ENCODE data around the gene ZNF17.
A peak's percentile ranks its signal among the peaks of the same experiment; 100 is the strongest.

The ZNF17 gene

GRCh38 chr19:57376151-57376550 is 34.8 kb upstream of the ZNF17 start:
- no peak overlapping the region for H3K4me3 ChIP-seq (ENCODE audit: low read length)
- no peak for TF ChIP-seq CTCF (conservative IDR thresholded peaks at IDR 0.05; ENCODE audit: low read depth, low read length)
- no peak for DNase-seq (ENCODE audit: low read depth)

GRCh38 chr19:57377498-57378146 is 33.3 kb upstream of the ZNF17 start:
- TF ChIP-seq CTCF (conservative IDR thresholded peaks at IDR 0.05; ENCODE audit: low read depth, low read length) = no peak
- no peak overlapping the region for H3K4me3 ChIP-seq (ENCODE audit: low read length)

GRCh38 chr19:57380923-57381322 is 30.0 kb upstream of the ZNF17 start:
- H3K4me3 ChIP-seq (ENCODE audit: low read length) = no peak overlapping the region
- no peak for TF ChIP-seq CTCF (conservative IDR thresholded peaks at IDR 0.05; ENCODE audit: low read depth, low read length)
- no peak for DNase-seq (ENCODE audit: low read depth)

More at GRCh38 chr19:57377498-57378146, 33.3 kb upstream of the ZNF17 start:
- DNase-seq (ENCODE audit: low read depth) = no peak

- no peak overlapping the region for H3K4me3 ChIP-seq (ENCODE audit: low read length)
- no peak for DNase-seq (ENCODE audit: low read depth)
- TF ChIP-seq CTCF (conservative IDR thresholded peaks at IDR 0.05; ENCODE audit: low read depth, low read length) = no peak
These were observed 28.0 kb upstream of the ZNF17 start for GRCh38 chr19:57382806-57383488.

- no peak for TF ChIP-seq CTCF (conservative IDR thresholded peaks at IDR 0.05; ENCODE audit: low read depth, low read length)
- DNase-seq (ENCODE audit: low read depth) = no peak
- peak overlapping the region; percentile 96 for H3K4me3 ChIP-seq (ENCODE audit: low read length)
These were observed 21.7 kb upstream of the ZNF17 start for GRCh38 chr19:57389194-57389729.

- peak; percentile 22 for TF ChIP-seq CTCF (conservative IDR thresholded peaks at IDR 0.05; ENCODE audit: low read depth, low read length)
- peak within 1 kb of the TSS; percentile 96 for H3K4me3 ChIP-seq (ENCODE audit: low read length)
- peak; percentile 96 for DNase-seq (ENCODE audit: low read depth)
These were observed 21.0 kb upstream of the ZNF17 start, which contains the start of gene ZNF548 for GRCh38 chr19:57389730-57390598. ZNF548 (plus strand) TSS chr19:57389854; CDS start chr19:57390100, 246 bp downstream.

Measured in retinal pigment epithelial cell (primary cell).